Endothelial cell of umbilical vein (primary cell): ENCODE data around the gene KCNIP1.

Experiments used
- EZH2 ChIP-seq: IDR thresholded peaks from 2 replicates; pipeline ENCODE4 v1.6.1; 2012; ENCODE audit warnings: borderline replicate concordance, low read depth, mild to moderate bottlenecking, moderate library complexity, low read length, inconsistent platforms; ENCODE audit not compliant: severe bottlenecking
- FOS ChIP-seq: IDR thresholded peaks from 2 replicates; pipeline ENCODE4 v1.6.1; 2011; ENCODE audit warnings: mild to moderate bottlenecking, low read length, moderate library complexity, borderline replicate concordance; ENCODE audit not compliant: insufficient read depth
- JUN ChIP-seq: IDR thresholded peaks from 2 replicates; pipeline ENCODE4 v1.6.1; 2011; ENCODE audit warnings: borderline replicate concordance, low read depth; ENCODE audit not compliant: insufficient read length, insufficient read depth
- MYC ChIP-seq: IDR thresholded peaks from one replicate; pipeline ENCODE4 v1.6.1; 2011; ENCODE audit warnings: mild to moderate bottlenecking, low read depth, low read length
- POLR2A ChIP-seq: IDR thresholded peaks from 2 replicates; pipeline ENCODE4 v1.6.1; 2012; ENCODE audit warnings: low read depth, mild to moderate bottlenecking, control low read depth, low read length
- POLR2AphosphoS5 ChIP-seq: IDR thresholded peaks from 2 replicates; pipeline ENCODE4 v1.6.1; 2012; ENCODE audit warnings: low read depth, mild to moderate bottlenecking, control low read depth, low read length, moderate library complexity; ENCODE audit not compliant: insufficient read depth
- TF ChIP-seq, protein P1 (sequence below), 2 donors: IDR thresholded peaks; 1 replicate in 1 of 2; 2 replicates in 1 of 2; pipeline ENCODE4 v1.5.1; 2011; ENCODE audit warnings: low read length in 2 of 2, mild to moderate bottlenecking in 2 of 2, moderate library complexity in 2 of 2, control low read depth in 1 of 2, inconsistent platforms in 1 of 2, low read depth in 1 of 2; ENCODE audit not compliant: insufficient read depth in 1 of 2; ENCODE audit errors: extremely low read depth in 1 of 2

DNA sequence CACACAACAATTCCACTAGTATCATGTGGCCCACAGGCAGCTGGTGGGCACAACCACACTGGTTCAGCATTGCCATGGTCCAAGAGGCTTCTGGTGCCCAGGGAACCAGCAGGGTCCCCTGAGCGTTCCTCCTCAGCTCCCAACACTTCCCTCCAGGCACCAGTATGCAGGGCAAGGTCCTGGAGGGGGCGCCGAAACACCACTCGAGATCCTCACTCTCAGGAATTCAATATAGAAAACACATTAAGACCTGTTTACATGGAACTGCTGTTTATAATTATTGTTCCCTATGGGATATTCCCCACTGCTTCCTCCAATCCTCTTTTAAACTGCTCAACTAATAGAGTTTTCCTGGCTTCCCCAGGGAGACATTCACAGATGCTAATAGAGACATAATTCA is 187.8 kb downstream of the KCNIP1 start:
- TF ChIP-seq EZH2 (no peak), JUN (no peak), MYC (no peak), POLR2AphosphoS5 (no peak), POLR2A (no peak), FOS (no peak)
- TF ChIP-seq, protein P1, sequence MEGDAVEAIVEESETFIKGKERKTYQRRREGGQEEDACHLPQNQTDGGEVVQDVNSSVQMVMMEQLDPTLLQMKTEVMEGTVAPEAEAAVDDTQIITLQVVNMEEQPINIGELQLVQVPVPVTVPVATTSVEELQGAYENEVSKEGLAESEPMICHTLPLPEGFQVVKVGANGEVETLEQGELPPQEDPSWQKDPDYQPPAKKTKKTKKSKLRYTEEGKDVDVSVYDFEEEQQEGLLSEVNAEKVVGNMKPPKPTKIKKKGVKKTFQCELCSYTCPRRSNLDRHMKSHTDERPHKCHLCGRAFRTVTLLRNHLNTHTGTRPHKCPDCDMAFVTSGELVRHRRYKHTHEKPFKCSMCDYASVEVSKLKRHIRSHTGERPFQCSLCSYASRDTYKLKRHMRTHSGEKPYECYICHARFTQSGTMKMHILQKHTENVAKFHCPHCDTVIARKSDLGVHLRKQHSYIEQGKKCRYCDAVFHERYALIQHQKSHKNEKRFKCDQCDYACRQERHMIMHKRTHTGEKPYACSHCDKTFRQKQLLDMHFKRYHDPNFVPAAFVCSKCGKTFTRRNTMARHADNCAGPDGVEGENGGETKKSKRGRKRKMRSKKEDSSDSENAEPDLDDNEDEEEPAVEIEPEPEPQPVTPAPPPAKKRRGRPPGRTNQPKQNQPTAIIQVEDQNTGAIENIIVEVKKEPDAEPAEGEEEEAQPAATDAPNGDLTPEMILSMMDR (IDR thresholded peaks at IDR 0.05; ENCODE audit: extremely low read depth in 1 of 2, insufficient read depth in 1 of 2, low read depth in 1 of 2, low read length in 2 of 2) = no peak
